GM12878 (cell line): Measurements from ENCODE around the gene SNX12. TPM values are rescaled to one million over a fixed set of nuclear protein-coding genes. Genes with fewer than 3 reads are reported as not detected.

ENCODE experiments used
- CEBPZ ChIP-seq: fragments of 150-350 bp; IDR thresholded peaks from 2 replicates; pipeline ENCODE4 v1.6.1; 2016; ENCODE audit warnings: low read depth, low read length
- FOXM1 ChIP-seq: IDR thresholded peaks from 2 replicates; pipeline ENCODE4 v1.6.1; 2012; ENCODE audit warnings: low read depth, mild to moderate bottlenecking, inconsistent platforms, low read length, moderate library complexity
- HDGF ChIP-seq: fragments of 450-650 bp; IDR thresholded peaks from 2 replicates; pipeline ENCODE4 v1.6.1; 2016; ENCODE audit warnings: antibody characterized with exemption
- KAT2A ChIP-seq: conservative IDR thresholded peaks from 2 replicates; pipeline ENCODE4 v1.6.1; 2011; ENCODE audit warnings: low read depth, low read length; ENCODE audit not compliant: control insufficient read depth
- MEF2B ChIP-seq: fragments of 450-650 bp; IDR thresholded peaks from 2 replicates; pipeline ENCODE4 v1.6.1; 2018; ENCODE audit warnings: mild to moderate bottlenecking, moderate library complexity; ENCODE audit not compliant: partially characterized antibody, poor library complexity, severe bottlenecking
- MTA2 ChIP-seq: fragments of 450-650 bp; IDR thresholded peaks from 2 replicates; pipeline ENCODE4 v1.6.1; 2016; ENCODE audit warnings: low read depth, mild to moderate bottlenecking, moderate library complexity
- POLR2AphosphoS2 ChIP-seq: IDR thresholded peaks from 2 replicates; pipeline ENCODE4 v1.6.1; 2011; ENCODE audit warnings: low read depth, mild to moderate bottlenecking, low read length, improper control_type of control experiment, moderate library complexity
- SKIL ChIP-seq: fragments of 450-650 bp; IDR thresholded peaks from 2 replicates; pipeline ENCODE4 v1.6.1; 2017; ENCODE audit warnings: mild to moderate bottlenecking, low read depth, inconsistent platforms; ENCODE audit not compliant: poor library complexity, severe bottlenecking
- SMC3 ChIP-seq: IDR thresholded peaks from 2 replicates; pipeline ENCODE4 v1.6.1; 2011; ENCODE audit warnings: low read length, improper control_type of control experiment, borderline replicate concordance
- TAF1 ChIP-seq: IDR thresholded peaks from 2 replicates; pipeline ENCODE4 v1.6.1; 2011; ENCODE audit warnings: mild to moderate bottlenecking, low read depth, low read length, borderline replicate concordance
- YY1 ChIP-seq: IDR thresholded peaks from 2 replicates; pipeline ENCODE4 v1.6.1; 2011; ENCODE audit warnings: low read depth, mild to moderate bottlenecking, low read length
- ZNF622 ChIP-seq: fragments of 450-650 bp; IDR thresholded peaks from 2 replicates; pipeline ENCODE4 v1.6.1; 2017; ENCODE audit warnings: mild to moderate bottlenecking, inconsistent platforms
- ZSCAN29 ChIP-seq: fragments of 450-650 bp; IDR thresholded peaks from 2 replicates; pipeline ENCODE4 v1.6.1; 2017; ENCODE audit warnings: mild to moderate bottlenecking, moderate library complexity
- polyA plus RNA-seq, 11 experiments: library from polyadenylated mRNA; depleted of rRNA in 4 of 11; unstranded in 6 of 11; stranded (reverse) in 5 of 11; fragments of >200 nt; fragmentation: Nextera tagmentation in 4 of 11; fragmentation: Illumina TruSeq in 1 of 11; extraction: Ambion mirVana in 4 of 11; extraction: Trizol in 1 of 11; gene quantifications; 1 replicate in 1 of 11; 2 replicates in 10 of 11; pipeline versions ENCODE4 v1.2.1 to v1.2.3, GENCODE V29; 2011 to 2016; ENCODE audit warnings: inconsistent platforms in 2 of 11, missing spikeins in 2 of 11, low read depth in 1 of 11
- total RNA-seq, 4 experiments: library from RNA; depleted of rRNA in 3 of 4; stranded (reverse); fragments of >200 nt in 3 of 4; fragmentation: Illumina TruSeq in 1 of 4; extraction: Trizol in 1 of 4; gene quantifications; 2 replicates each; pipeline versions ENCODE4 v1.2.1 to v1.2.3, GENCODE V29; 2013 to 2021
- TF ChIP-seq, protein P1 (sequence below): fragments of 450-650 bp; IDR thresholded peaks from 2 replicates; pipeline ENCODE4 v1.6.1; 2016; ENCODE audit warnings: mild to moderate bottlenecking, moderate library complexity, borderline replicate concordance
- TF ChIP-seq, protein P2 (sequence below): fragments of 450-650 bp; IDR thresholded peaks from 2 replicates; pipeline ENCODE4 v1.6.1; 2017; ENCODE audit warnings: mild to moderate bottlenecking, moderate library complexity

The SNX12 gene
- total and polyA plus RNA-seq, 10 of the 15 experiments (the other 5 are each of a cell fraction or from before 2014, with no cell fraction given): 4.4 to 50.4 (median 34.2) TPM

- TF ChIP-seq, protein P1, sequence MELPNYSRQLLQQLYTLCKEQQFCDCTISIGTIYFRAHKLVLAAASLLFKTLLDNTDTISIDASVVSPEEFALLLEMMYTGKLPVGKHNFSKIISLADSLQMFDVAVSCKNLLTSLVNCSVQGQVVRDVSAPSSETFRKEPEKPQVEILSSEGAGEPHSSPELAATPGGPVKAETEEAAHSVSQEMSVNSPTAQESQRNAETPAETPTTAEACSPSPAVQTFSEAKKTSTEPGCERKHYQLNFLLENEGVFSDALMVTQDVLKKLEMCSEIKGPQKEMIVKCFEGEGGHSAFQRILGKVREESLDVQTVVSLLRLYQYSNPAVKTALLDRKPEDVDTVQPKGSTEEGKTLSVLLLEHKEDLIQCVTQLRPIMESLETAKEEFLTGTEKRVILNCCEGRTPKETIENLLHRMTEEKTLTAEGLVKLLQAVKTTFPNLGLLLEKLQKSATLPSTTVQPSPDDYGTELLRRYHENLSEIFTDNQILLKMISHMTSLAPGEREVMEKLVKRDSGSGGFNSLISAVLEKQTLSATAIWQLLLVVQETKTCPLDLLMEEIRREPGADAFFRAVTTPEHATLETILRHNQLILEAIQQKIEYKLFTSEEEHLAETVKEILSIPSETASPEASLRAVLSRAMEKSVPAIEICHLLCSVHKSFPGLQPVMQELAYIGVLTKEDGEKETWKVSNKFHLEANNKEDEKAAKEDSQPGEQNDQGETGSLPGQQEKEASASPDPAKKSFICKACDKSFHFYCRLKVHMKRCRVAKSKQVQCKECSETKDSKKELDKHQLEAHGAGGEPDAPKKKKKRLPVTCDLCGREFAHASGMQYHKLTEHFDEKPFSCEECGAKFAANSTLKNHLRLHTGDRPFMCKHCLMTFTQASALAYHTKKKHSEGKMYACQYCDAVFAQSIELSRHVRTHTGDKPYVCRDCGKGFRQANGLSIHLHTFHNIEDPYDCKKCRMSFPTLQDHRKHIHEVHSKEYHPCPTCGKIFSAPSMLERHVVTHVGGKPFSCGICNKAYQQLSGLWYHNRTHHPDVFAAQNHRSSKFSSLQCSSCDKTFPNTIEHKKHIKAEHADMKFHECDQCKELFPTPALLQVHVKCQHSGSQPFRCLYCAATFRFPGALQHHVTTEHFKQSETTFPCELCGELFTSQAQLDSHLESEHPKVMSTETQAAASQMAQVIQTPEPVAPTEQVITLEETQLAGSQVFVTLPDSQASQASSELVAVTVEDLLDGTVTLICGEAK: peak; percentile 34; the same call in 1 of the 2 replicates
- TF ChIP-seq FOXM1: no peak
- peak; percentile 70; the same call in 1 of the 2 replicates for TF ChIP-seq TAF1
- peak; percentile 96 for TF ChIP-seq POLR2AphosphoS2
- TF ChIP-seq, protein P2, sequence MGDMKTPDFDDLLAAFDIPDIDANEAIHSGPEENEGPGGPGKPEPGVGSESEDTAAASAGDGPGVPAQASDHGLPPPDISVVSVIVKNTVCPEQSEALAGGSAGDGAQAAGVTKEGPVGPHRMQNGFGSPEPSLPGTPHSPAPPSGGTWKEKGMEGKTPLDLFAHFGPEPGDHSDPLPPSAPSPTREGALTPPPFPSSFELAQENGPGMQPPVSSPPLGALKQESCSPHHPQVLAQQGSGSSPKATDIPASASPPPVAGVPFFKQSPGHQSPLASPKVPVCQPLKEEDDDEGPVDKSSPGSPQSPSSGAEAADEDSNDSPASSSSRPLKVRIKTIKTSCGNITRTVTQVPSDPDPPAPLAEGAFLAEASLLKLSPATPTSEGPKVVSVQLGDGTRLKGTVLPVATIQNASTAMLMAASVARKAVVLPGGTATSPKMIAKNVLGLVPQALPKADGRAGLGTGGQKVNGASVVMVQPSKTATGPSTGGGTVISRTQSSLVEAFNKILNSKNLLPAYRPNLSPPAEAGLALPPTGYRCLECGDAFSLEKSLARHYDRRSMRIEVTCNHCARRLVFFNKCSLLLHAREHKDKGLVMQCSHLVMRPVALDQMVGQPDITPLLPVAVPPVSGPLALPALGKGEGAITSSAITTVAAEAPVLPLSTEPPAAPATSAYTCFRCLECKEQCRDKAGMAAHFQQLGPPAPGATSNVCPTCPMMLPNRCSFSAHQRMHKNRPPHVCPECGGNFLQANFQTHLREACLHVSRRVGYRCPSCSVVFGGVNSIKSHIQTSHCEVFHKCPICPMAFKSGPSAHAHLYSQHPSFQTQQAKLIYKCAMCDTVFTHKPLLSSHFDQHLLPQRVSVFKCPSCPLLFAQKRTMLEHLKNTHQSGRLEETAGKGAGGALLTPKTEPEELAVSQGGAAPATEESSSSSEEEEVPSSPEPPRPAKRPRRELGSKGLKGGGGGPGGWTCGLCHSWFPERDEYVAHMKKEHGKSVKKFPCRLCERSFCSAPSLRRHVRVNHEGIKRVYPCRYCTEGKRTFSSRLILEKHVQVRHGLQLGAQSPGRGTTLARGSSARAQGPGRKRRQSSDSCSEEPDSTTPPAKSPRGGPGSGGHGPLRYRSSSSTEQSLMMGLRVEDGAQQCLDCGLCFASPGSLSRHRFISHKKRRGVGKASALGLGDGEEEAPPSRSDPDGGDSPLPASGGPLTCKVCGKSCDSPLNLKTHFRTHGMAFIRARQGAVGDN: peak; percentile 65; the same call in 1 of the 2 replicates
- TF ChIP-seq ZSCAN29: no peak
- TF ChIP-seq MEF2B: no peak
- TF ChIP-seq CEBPZ: no peak
- TF ChIP-seq YY1: peak; percentile 87
- TF ChIP-seq MTA2: 0 out of 2 replicates have a peak, but pooled peaks have one; percentile 17
- no peak for TF ChIP-seq SKIL
- TF ChIP-seq SMC3: peak; percentile 4; the same call in 1 of the 2 replicates
- TF ChIP-seq KAT2A: no peak
- no peak for TF ChIP-seq ZNF622
- peak; percentile 45; the same call in 1 of the 2 replicates for TF ChIP-seq HDGF
Measured at GRCh38 chrX:71111141-71111843, 43.2 kb upstream of the SNX12 start, which contains the start of gene IL2RG (continued).
